ENCODE data around the gene CDC16.

GRCh38 chr13:114196629-114197028 is 38.1 kb upstream of the CDC16 start:
- no peak for TF ChIP-seq CTCF (IDR thresholded peaks at IDR 0.05)
- TF ChIP-seq POLR2A (IDR thresholded peaks at IDR 0.05): no peak

All from Peyer's patch (tissue), 4 donors.